K562 (cell line): ENCODE data around the gene GNAS-AS1. TPM values are rescaled to one million over a fixed set of nuclear protein-coding genes. Genes with fewer than 3 reads are reported as not detected.
A peak's percentile ranks its signal among the peaks of the same experiment; 100 is the strongest.

Experiments used
- BRCA1 ChIP-seq, 2 experiments: fragments of 450-650 bp in 1 of 2; sonication (generic) in 1 of 2; formaldehyde crosslinking in 1 of 2; IDR thresholded peaks; 2 replicates each; pipeline versions ENCODE4 v1.5.0 to v1.6.1; 2017 to 2020; ENCODE audit warnings: mild to moderate bottlenecking in 1 of 2, missing genetic modification reagents in 1 of 2
- CAMTA2 ChIP-seq: fragments of 250-450 bp; sonication (Bioruptor Pico); conservative IDR thresholded peaks from 2 replicates; pipeline ENCODE4 v1.5.1; 2022
- CBX3 ChIP-seq, 2 experiments: IDR thresholded peaks; 1 replicate in 1 of 2; 2 replicates in 1 of 2; pipeline ENCODE4 v1.6.1; 2012; ENCODE audit warnings: inconsistent platforms in 2 of 2, low read length in 2 of 2, borderline replicate concordance in 1 of 2, control low read depth in 1 of 2
- CHD1 ChIP-seq: fragments of 200-600 bp; sonication (generic); IDR thresholded peaks from one replicate; pipeline ENCODE4 v1.6.1; 2012; ENCODE audit warnings: mild to moderate bottlenecking, moderate library complexity, low read length, inconsistent platforms
- EWSR1 ChIP-seq: fragments of 450-650 bp; IDR thresholded peaks from 2 replicates; pipeline ENCODE4 v1.6.1; 2018; ENCODE audit warnings: borderline replicate concordance, mild to moderate bottlenecking, low read depth, moderate library complexity; ENCODE audit not compliant: partially characterized antibody
- GATAD2B ChIP-seq: fragments of 450-650 bp; IDR thresholded peaks from 2 replicates; pipeline ENCODE4 v1.6.1; 2017; ENCODE audit warnings: mild to moderate bottlenecking, borderline replicate concordance
- HSF4 ChIP-seq: fragments of 250-450 bp; sonication (Bioruptor Pico); IDR thresholded peaks from 2 replicates; pipeline ENCODE4 v2.1.2; 2022; ENCODE audit warnings: mild to moderate bottlenecking, moderate library complexity, borderline replicate concordance
- KDM5B ChIP-seq: fragments of 200-600 bp; sonication (generic); IDR thresholded peaks from 2 replicates; pipeline ENCODE4 v1.6.1; 2012; ENCODE audit warnings: low read depth, mild to moderate bottlenecking, moderate library complexity, low read length, control low read depth, inconsistent platforms; ENCODE audit not compliant: insufficient replicate concordance
- MAZ ChIP-seq, 2 experiments: fragments of 450-650 bp in 1 of 2; sonication (generic) in 1 of 2; formaldehyde crosslinking; IDR thresholded peaks in 1 of 2; conservative IDR thresholded peaks in 1 of 2; 2 replicates each; pipeline versions ENCODE4 v1.4.0 to v1.5.0; 2020; ENCODE audit warnings: mild to moderate bottlenecking in 1 of 2, missing genetic modification reagents in 1 of 2
- MCM3 ChIP-seq: fragments of 450-650 bp; IDR thresholded peaks from 2 replicates; pipeline ENCODE4 v1.6.1; 2016
- MCM5 ChIP-seq: fragments of 450-650 bp; IDR thresholded peaks from 2 replicates; pipeline ENCODE4 v1.6.1; 2016; ENCODE audit warnings: low read depth
- SMAD1 ChIP-seq: fragments of 150-350 bp; IDR thresholded peaks from 2 replicates; pipeline ENCODE4 v1.6.1; 2014; ENCODE audit warnings: low read length, low read depth; ENCODE audit not compliant: partially characterized antibody
- SRSF9 ChIP-seq: fragments of 200-400 bp; formaldehyde crosslinking; IDR thresholded peaks from 2 replicates; pipeline ENCODE4 v1.6.1; 2017; ENCODE audit warnings: low read depth, low read length, borderline replicate concordance
- TAL1 ChIP-seq: fragments of 450-650 bp; IDR thresholded peaks from 2 replicates; pipeline ENCODE4 v1.6.1; 2016; ENCODE audit warnings: mild to moderate bottlenecking
- TBP ChIP-seq: optimal IDR thresholded peaks from 2 replicates; pipeline ENCODE3; 2011; ENCODE audit warnings: low read depth, low read length, improper control_type of control experiment
- TOE1 ChIP-seq, 2 experiments: fragments of 450-650 bp in 1 of 2; sonication (generic) in 1 of 2; formaldehyde crosslinking in 1 of 2; IDR thresholded peaks; 2 replicates each; pipeline versions ENCODE4 v1.7.1 to v1.8.0; 2016 to 2022; ENCODE audit warnings: borderline replicate concordance in 2 of 2, mild to moderate bottlenecking in 2 of 2, antibody characterized with exemption in 1 of 2, inconsistent platforms in 1 of 2, low read depth in 1 of 2, missing genetic modification reagents in 1 of 2, moderate library complexity in 1 of 2
- U2AF2 ChIP-seq: fragments of 200-400 bp; formaldehyde crosslinking; optimal IDR thresholded peaks from 2 replicates; pipeline ENCODE3; 2017; ENCODE audit warnings: low read depth, mild to moderate bottlenecking, low read length
- VEZF1 ChIP-seq: fragments of 200-800 bp; sonication (Bioruptor generic); IDR thresholded peaks from 2 replicates; pipeline ENCODE4 v1.6.1; 2017; ENCODE audit warnings: missing genetic modification characterization, missing compliant biosample characterization
- ZBTB2 ChIP-seq: fragments of 450-650 bp; IDR thresholded peaks from 2 replicates; pipeline ENCODE4 v1.6.1; 2016; ENCODE audit warnings: antibody characterized with exemption
- ZC3H8 ChIP-seq: fragments of 450-650 bp; IDR thresholded peaks from 2 replicates; pipeline ENCODE4 v1.6.1; 2017
- ZEB2 ChIP-seq: fragments of 450-650 bp; IDR thresholded peaks from 2 replicates; pipeline ENCODE4 v1.6.1; 2016
- ZNF124 ChIP-seq: sonication (generic); formaldehyde crosslinking; IDR thresholded peaks from 2 replicates; pipeline ENCODE4 v1.8.1; 2022; ENCODE audit warnings: missing genetic modification reagents
- ZNF655 ChIP-seq: fragments of 250-450 bp; sonication (Bioruptor Pico); IDR thresholded peaks from 2 replicates; pipeline ENCODE4 v1.5.0; 2021
- polyA plus RNA-seq, 8 experiments: library from polyadenylated mRNA; depleted of rRNA in 4 of 8; stranded (reverse) in 5 of 8; unstranded in 3 of 8; fragments of >200 nt; fragmentation: Nextera tagmentation in 2 of 8; fragmentation: Illumina TruSeq in 1 of 8; extraction: Ambion mirVana in 2 of 8; extraction: Trizol in 1 of 8; gene quantifications; 2 replicates each; pipeline versions ENCODE4 v1.2.1 to v1.2.3, GENCODE V29; 2011 to 2014; ENCODE audit warnings: inconsistent platforms in 1 of 8, missing spikeins in 1 of 8
- total RNA-seq, 7 experiments: library from RNA; depleted of rRNA in 6 of 7; stranded (reverse); fragments of >200 nt in 6 of 7; fragmentation: Illumina TruSeq in 2 of 7; extraction: Trizol in 2 of 7; gene quantifications; 2 replicates each; pipeline versions ENCODE4 v1.2.1 to v1.2.3, GENCODE V29; 2011 to 2021; ENCODE audit warnings: low replicate concordance in 1 of 7
- TF ChIP-seq, protein P1 (sequence below): sonication (generic); formaldehyde crosslinking; IDR thresholded peaks from 2 replicates; pipeline ENCODE4 v1.8.1; 2022; ENCODE audit warnings: missing genetic modification reagents

The GNAS-AS1 gene
- total and polyA plus RNA-seq, 9 of the 15 experiments (the other 6 are each of a cell fraction or from before 2014, with no cell fraction given): 0.04 to 2.5 (median 0.25) TPM

- TF ChIP-seq MAZ (CRISPR knock-in tag; conservative IDR thresholded peaks at IDR 0.05 in 1 of 2, IDR thresholded peaks at IDR 0.05 in 1 of 2): peak; percentile 8 to 99; a peak in 2 of 4 replicates
- TF ChIP-seq ZNF124 (CRISPR knock-in tag): no peak
- TF ChIP-seq TAL1: no peak
- TF ChIP-seq U2AF2: no peak
- no peak for TF ChIP-seq SMAD1
- TF ChIP-seq MCM3: no peak
- TF ChIP-seq ZNF655 (CRISPR knock-in tag): no peak
- TF ChIP-seq MCM5: no peak
- no peak for TF ChIP-seq CHD1
- TF ChIP-seq, protein P1, sequence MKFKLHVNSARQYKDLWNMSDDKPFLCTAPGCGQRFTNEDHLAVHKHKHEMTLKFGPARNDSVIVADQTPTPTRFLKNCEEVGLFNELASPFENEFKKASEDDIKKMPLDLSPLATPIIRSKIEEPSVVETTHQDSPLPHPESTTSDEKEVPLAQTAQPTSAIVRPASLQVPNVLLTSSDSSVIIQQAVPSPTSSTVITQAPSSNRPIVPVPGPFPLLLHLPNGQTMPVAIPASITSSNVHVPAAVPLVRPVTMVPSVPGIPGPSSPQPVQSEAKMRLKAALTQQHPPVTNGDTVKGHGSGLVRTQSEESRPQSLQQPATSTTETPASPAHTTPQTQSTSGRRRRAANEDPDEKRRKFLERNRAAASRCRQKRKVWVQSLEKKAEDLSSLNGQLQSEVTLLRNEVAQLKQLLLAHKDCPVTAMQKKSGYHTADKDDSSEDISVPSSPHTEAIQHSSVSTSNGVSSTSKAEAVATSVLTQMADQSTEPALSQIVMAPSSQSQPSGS (CRISPR knock-in tag): no peak
- TF ChIP-seq GATAD2B: no peak
- TF ChIP-seq SRSF9: no peak
- TF ChIP-seq ZC3H8: no peak
- no peak for TF ChIP-seq EWSR1
- TF ChIP-seq TOE1 (IDR thresholded peaks at IDR 0.05; ENCODE audit: borderline replicate concordance): no peak
- no peak for TF ChIP-seq TOE1 (CRISPR knock-in tag; IDR thresholded peaks at IDR 0.05; ENCODE audit: borderline replicate concordance, low read depth)
- TF ChIP-seq VEZF1 (CRISPR knock-in tag): peak; percentile 99
- TF ChIP-seq ZBTB2: no peak
- peak; percentile 68 for TF ChIP-seq TBP
- no peak for TF ChIP-seq CBX3 (IDR thresholded peaks at IDR 0.05; ENCODE audit: borderline replicate concordance in 1 of 2, low read length in 2 of 2)
- TF ChIP-seq BRCA1 (IDR thresholded peaks at IDR 0.05): no peak
- no peak for TF ChIP-seq BRCA1 (CRISPR knock-in tag; IDR thresholded peaks at IDR 0.05)
- no peak for TF ChIP-seq ZEB2
- TF ChIP-seq CAMTA2 (CRISPR knock-in tag): no peak
- no peak for TF ChIP-seq HSF4 (CRISPR knock-in tag)
- TF ChIP-seq KDM5B: peak; percentile 62
These were observed 40.5 kb upstream of the GNAS-AS1 start (continued) for GRCh38 chr20:58891086-58891717.
